BJ (cell line): ENCODE measurements around the gene DIP2C. TPM values are rescaled to one million over a fixed set of nuclear protein-coding genes. Genes with fewer than 3 reads are reported as not detected.
"Not testable (repeated sequence)": the region's sequence is repeated elsewhere in the genome, so short reads cannot be mapped to it uniquely, and the experiment has no call there.

Source experiments
- CTCF ChIA-PET: fragments of 350-600 bp; formaldehyde crosslinking; extraction: SDS; loops from one replicate; lab custom pipeline; 2021; ENCODE audit warnings: antibody characterized with exemption, inconsistent platforms; lab: Yijun Ruan, JAX
- POLR2A ChIA-PET: fragments of 300-600 bp; sonication (Branson Sonifier 250); formaldehyde crosslinking; extraction: SDS; loops from one replicate; lab custom pipeline; 2021; ENCODE audit warnings: antibody characterized with exemption; lab: Charles Lee
- DNase-seq: peaks from one replicate; pipeline ENCODE4 v3.0.0-alpha.2; 2011; ENCODE audit warnings: low read depth
- H3K27me3 ChIP-seq: 2 replicates; pipeline ENCODE4 v1.6.0; 2011; ENCODE audit warnings: low read length; ENCODE audit not compliant: control insufficient read depth, insufficient read depth
- H3K36me3 ChIP-seq: 2 replicates; pipeline ENCODE4 v1.5.1; 2011; ENCODE audit warnings: low read length; ENCODE audit not compliant: control insufficient read depth, insufficient read depth
- H3K4me3 ChIP-seq: 2 replicates; pipeline ENCODE4 v1.5.1; 2011; ENCODE audit warnings: low read depth, mild to moderate bottlenecking, control low read depth, low read length
- CTCF ChIP-seq: IDR thresholded peaks from 2 replicates; pipeline ENCODE4 v1.5.1; 2011; ENCODE audit warnings: low read depth, mild to moderate bottlenecking, control low read depth, inconsistent platforms, low read length, moderate library complexity; ENCODE audit not compliant: insufficient read depth
- polyA plus RNA-seq: library from polyadenylated mRNA; depleted of rRNA; stranded (reverse); fragments of >200 nt; gene quantifications from 2 replicates; pipeline ENCODE4 v1.2.3, GENCODE V29; 2011

DIP2C gene
- polyA plus RNA-seq, 1 experiment, result 9.3 TPM

- no peak for DNase-seq
- Histone ChIP-seq H3K4me3 (no peak overlapping the region), H3K27me3 (no peaks in the 10 kb centered on the region), H3K36me3 (no peaks in the 10 kb centered on the region)
- ChIA-PET CTCF (no interaction called here), POLR2A (no interaction called here)
- TF ChIP-seq CTCF, result no peak
These were observed 29.0 kb downstream of the DIP2C start for GRCh38 chr10:660413-660969.

GRCh38 chr10:659688-660141, 29.8 kb downstream of the DIP2C start:
- no peak for TF ChIP-seq CTCF
- no peaks in the 10 kb centered on the region for H3K27me3 ChIP-seq
- POLR2A ChIA-PET, result no interaction called here
- H3K4me3 ChIP-seq, result no peak overlapping the region
- no peaks in the 10 kb centered on the region for H3K36me3 ChIP-seq
- peak; percentile 64 for DNase-seq
- CTCF ChIA-PET, result no interaction called here

GRCh38 chr10:657816-658350, 31.6 kb downstream of the DIP2C start:
- H3K27me3 ChIP-seq, H3K36me3 ChIP-seq, H3K4me3 ChIP-seq, DNase-seq, POLR2A ChIA-PET: not testable (repeated sequence)
- CTCF ChIA-PET, result interaction anchor here (0.5 kb wide), 1 partner anchor 320 kb away, joined by 3 read pairs; no protein-coding TSS in a partner anchor

GRCh38 chr10:656883-657282, 32.6 kb downstream of the DIP2C start:
- ChIA-PET POLR2A (no interaction called here), CTCF (no interaction called here)
- no peak for DNase-seq
- TF ChIP-seq CTCF, result no peak
- no peaks in the 10 kb centered on the region; the same call in 1 of the 2 replicates for H3K36me3 ChIP-seq
- H3K4me3 ChIP-seq, result no peak overlapping the region
- H3K27me3 ChIP-seq, result no peaks in the 10 kb centered on the region

GRCh38 chr10:655184-655583, 34.3 kb downstream of the DIP2C start:
- H3K36me3 ChIP-seq, result no peaks in the 10 kb centered on the region; the same call in 1 of the 2 replicates
- DNase-seq, result no peak
- POLR2A ChIA-PET, result no interaction called here
- H3K4me3 ChIP-seq, result no peak overlapping the region
- no peak for TF ChIP-seq CTCF
- no peaks in the 10 kb centered on the region for H3K27me3 ChIP-seq
- CTCF ChIA-PET, result no interaction called here

GRCh38 chr10:654647-654996, 34.8 kb downstream of the DIP2C start:
- H3K27me3 ChIP-seq, result no peaks in the 10 kb centered on the region
- no peaks in the 10 kb centered on the region; the same call in 1 of the 2 replicates for H3K36me3 ChIP-seq
- no peak for DNase-seq
- ChIA-PET CTCF (interaction anchor here (0.6 kb wide), 1 partner anchor 72 kb away, joined by 3 read pairs; no protein-coding TSS in a partner anchor), POLR2A (no interaction called here)
- no peak for TF ChIP-seq CTCF
- no peak overlapping the region for H3K4me3 ChIP-seq
